ENCODE results near the gene PPDPF. TPM values are rescaled to one million over a fixed set of nuclear protein-coding genes. Genes with fewer than 3 reads are reported as not detected.

Gene PPDPF
- polyA plus RNA-seq, 1 donor from 2014 or later: 95.1 TPM

DNA sequence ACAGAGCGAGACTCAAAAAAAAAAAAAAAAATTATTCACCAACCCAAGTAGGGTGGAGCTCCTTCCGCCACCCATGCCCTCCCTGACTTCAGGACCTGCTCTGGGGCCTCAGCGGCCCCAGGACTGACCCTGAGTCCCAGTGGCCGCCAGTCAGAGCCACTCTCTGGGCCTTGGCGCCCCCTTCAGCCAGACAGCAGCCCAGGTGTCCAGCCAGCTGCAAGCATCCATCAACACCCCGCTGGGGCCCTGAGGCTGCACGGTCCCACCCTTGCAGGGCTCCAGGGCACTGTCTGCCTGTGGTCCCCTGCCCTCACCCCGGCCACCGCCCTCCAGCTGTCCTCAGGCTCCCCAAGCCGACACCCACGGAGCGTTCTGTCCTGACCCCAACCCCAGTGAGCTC is 36.7 kb upstream of the PPDPF start:
- Histone ChIP-seq H3K27ac (ENCODE audit: low read length) (no peak overlapping the region), H3K79me2 (replicated peaks; ENCODE audit: insufficient read depth, low read length) (no peaks in the 10 kb centered on the region), H3K36me3 (ENCODE audit: insufficient read depth, low read length) (no peaks in the 10 kb centered on the region), H3K4me3 (ENCODE audit: low read length) (no peak overlapping the region), H4K20me1 (ENCODE audit: insufficient read depth) (no peaks in the 10 kb centered on the region), H3K4me2 (ENCODE audit: low read length) (no peak overlapping the region), H3K27me3 (ENCODE audit: insufficient read depth, low read depth, low read length) (no peaks in the 10 kb centered on the region), H3F3A (ENCODE audit: insufficient read depth, low read length, poor library complexity, severe bottlenecking) (no peaks in the 10 kb centered on the region), H2AFZ (ENCODE audit: low read depth, low read length) (no peak overlapping the region), H3K9me3 (ENCODE audit: low read length) (no peaks in the 10 kb centered on the region), H3K9ac (ENCODE audit: low read length) (no peak overlapping the region), H3K9me2 (ENCODE audit: insufficient read depth, low read length) (no peaks in the 10 kb centered on the region)
- TF ChIP-seq RAD21 (conservative IDR thresholded peaks at IDR 0.05) (no peak), EP300 (conservative IDR thresholded peaks at IDR 0.05; ENCODE audit: poor library complexity, severe bottlenecking) (no peak), SMC3 (conservative IDR thresholded peaks at IDR 0.05; ENCODE audit: poor library complexity) (no peak), EZH2 (IDR thresholded peaks at IDR 0.05; ENCODE audit: borderline replicate concordance, insufficient read depth, low read length, poor library complexity, severe bottlenecking) (no peak)
- TF ChIP-seq, protein P1, sequence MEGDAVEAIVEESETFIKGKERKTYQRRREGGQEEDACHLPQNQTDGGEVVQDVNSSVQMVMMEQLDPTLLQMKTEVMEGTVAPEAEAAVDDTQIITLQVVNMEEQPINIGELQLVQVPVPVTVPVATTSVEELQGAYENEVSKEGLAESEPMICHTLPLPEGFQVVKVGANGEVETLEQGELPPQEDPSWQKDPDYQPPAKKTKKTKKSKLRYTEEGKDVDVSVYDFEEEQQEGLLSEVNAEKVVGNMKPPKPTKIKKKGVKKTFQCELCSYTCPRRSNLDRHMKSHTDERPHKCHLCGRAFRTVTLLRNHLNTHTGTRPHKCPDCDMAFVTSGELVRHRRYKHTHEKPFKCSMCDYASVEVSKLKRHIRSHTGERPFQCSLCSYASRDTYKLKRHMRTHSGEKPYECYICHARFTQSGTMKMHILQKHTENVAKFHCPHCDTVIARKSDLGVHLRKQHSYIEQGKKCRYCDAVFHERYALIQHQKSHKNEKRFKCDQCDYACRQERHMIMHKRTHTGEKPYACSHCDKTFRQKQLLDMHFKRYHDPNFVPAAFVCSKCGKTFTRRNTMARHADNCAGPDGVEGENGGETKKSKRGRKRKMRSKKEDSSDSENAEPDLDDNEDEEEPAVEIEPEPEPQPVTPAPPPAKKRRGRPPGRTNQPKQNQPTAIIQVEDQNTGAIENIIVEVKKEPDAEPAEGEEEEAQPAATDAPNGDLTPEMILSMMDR (IDR thresholded peaks at IDR 0.05; ENCODE audit: poor library complexity, severe bottlenecking): no peak

DNA sequence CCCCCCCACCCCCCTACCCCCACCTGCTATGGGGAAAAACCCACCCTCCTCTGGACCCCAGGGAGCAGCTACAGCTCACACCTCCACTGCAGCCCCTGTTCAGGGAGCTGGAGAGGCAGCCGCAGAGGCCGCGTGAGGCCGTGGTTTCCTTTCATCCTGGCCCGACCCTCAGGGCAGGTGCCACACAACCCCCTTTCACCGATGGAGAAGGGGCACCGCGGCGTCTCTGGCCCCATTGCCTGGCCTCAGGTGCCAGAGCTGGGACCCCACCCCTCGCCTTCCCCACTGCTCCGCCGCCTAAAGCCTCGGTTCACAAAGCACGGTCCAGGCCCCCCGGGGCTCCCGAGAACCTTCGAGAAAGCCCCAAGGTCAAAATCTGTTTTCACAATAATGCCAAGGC is 36.3 kb upstream of the PPDPF start:
- Histone ChIP-seq H3K4me3 (ENCODE audit: low read length) (no peak overlapping the region), H3K4me2 (ENCODE audit: low read length) (no peak overlapping the region), H3K27ac (ENCODE audit: low read length) (no peak overlapping the region), H4K20me1 (ENCODE audit: insufficient read depth) (no peaks in the 10 kb centered on the region), H3K36me3 (ENCODE audit: insufficient read depth, low read length) (no peaks in the 10 kb centered on the region), H2AFZ (ENCODE audit: low read depth, low read length) (no peak overlapping the region), H3K79me2 (replicated peaks; ENCODE audit: insufficient read depth, low read length) (no peaks in the 10 kb centered on the region), H3K27me3 (ENCODE audit: insufficient read depth, low read depth, low read length) (no peaks in the 10 kb centered on the region), H3F3A (ENCODE audit: insufficient read depth, low read length, poor library complexity, severe bottlenecking) (no peaks in the 10 kb centered on the region), H3K9ac (ENCODE audit: low read length) (no peak overlapping the region), H3K9me3 (ENCODE audit: low read length) (no peaks in the 10 kb centered on the region), H3K9me2 (ENCODE audit: insufficient read depth, low read length) (no peaks in the 10 kb centered on the region)
- TF ChIP-seq RAD21 (conservative IDR thresholded peaks at IDR 0.05) (no peak), POLR2AphosphoS5 (IDR thresholded peaks at IDR 0.05) (no peak), EP300 (conservative IDR thresholded peaks at IDR 0.05; ENCODE audit: poor library complexity, severe bottlenecking) (no peak), EZH2 (IDR thresholded peaks at IDR 0.05; ENCODE audit: borderline replicate concordance, insufficient read depth, low read length, poor library complexity, severe bottlenecking) (no peak), MXI1 (conservative IDR thresholded peaks at IDR 0.05; ENCODE audit: poor library complexity, severe bottlenecking) (no peak), SMC3 (conservative IDR thresholded peaks at IDR 0.05; ENCODE audit: poor library complexity) (no peak)
- TF ChIP-seq, protein P1 (IDR thresholded peaks at IDR 0.05; ENCODE audit: poor library complexity, severe bottlenecking): no peak
- TF ChIP-seq, protein P2, sequence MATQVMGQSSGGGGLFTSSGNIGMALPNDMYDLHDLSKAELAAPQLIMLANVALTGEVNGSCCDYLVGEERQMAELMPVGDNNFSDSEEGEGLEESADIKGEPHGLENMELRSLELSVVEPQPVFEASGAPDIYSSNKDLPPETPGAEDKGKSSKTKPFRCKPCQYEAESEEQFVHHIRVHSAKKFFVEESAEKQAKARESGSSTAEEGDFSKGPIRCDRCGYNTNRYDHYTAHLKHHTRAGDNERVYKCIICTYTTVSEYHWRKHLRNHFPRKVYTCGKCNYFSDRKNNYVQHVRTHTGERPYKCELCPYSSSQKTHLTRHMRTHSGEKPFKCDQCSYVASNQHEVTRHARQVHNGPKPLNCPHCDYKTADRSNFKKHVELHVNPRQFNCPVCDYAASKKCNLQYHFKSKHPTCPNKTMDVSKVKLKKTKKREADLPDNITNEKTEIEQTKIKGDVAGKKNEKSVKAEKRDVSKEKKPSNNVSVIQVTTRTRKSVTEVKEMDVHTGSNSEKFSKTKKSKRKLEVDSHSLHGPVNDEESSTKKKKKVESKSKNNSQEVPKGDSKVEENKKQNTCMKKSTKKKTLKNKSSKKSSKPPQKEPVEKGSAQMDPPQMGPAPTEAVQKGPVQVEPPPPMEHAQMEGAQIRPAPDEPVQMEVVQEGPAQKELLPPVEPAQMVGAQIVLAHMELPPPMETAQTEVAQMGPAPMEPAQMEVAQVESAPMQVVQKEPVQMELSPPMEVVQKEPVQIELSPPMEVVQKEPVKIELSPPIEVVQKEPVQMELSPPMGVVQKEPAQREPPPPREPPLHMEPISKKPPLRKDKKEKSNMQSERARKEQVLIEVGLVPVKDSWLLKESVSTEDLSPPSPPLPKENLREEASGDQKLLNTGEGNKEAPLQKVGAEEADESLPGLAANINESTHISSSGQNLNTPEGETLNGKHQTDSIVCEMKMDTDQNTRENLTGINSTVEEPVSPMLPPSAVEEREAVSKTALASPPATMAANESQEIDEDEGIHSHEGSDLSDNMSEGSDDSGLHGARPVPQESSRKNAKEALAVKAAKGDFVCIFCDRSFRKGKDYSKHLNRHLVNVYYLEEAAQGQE (IDR thresholded peaks at IDR 0.05; ENCODE audit: borderline replicate concordance): no peak
